ENCODE data around the gene SETX.

Gene SETX

GRCh38 chr9:132288361-132288760 lies 66.4 kb downstream of the SETX start:
- no peaks in the 10 kb centered on the region for H3K9me3 ChIP-seq (ENCODE audit: insufficient read depth, low read length)
- H2AFZ ChIP-seq (ENCODE audit: low read depth, low read length, severe bottlenecking): no peak overlapping the region
- no peak overlapping the region for H3K27ac ChIP-seq (ENCODE audit: low read depth, low read length)
- no peaks in the 10 kb centered on the region for H3K27me3 ChIP-seq (ENCODE audit: low read length)
- H3K4me2 ChIP-seq (ENCODE audit: low read depth, low read length, poor library complexity, severe bottlenecking): no peak overlapping the region
- H3K79me2 ChIP-seq (ENCODE audit: insufficient read depth, low read length): no peaks in the 10 kb centered on the region
- no peak overlapping the region for H3K4me3 ChIP-seq (ENCODE audit: insufficient read depth, low read length, poor library complexity, severe bottlenecking)
- H3F3A ChIP-seq (ENCODE audit: insufficient read depth): no peaks in the 10 kb centered on the region
- H3K9ac ChIP-seq (ENCODE audit: low read length): no peak overlapping the region
- peaks cover 3% of the 10 kb centered on the region; the same call in 1 of the 2 replicates for H4K20me1 ChIP-seq (ENCODE audit: low read depth, low read length)
- H3K9me2 ChIP-seq (replicated peaks; ENCODE audit: insufficient read depth, low read length): no peaks in the 10 kb centered on the region
- no peak for TF ChIP-seq EZH2phosphoT487 (conservative IDR thresholded peaks at IDR 0.05; ENCODE audit: low read length)
- TF ChIP-seq, protein P1, sequence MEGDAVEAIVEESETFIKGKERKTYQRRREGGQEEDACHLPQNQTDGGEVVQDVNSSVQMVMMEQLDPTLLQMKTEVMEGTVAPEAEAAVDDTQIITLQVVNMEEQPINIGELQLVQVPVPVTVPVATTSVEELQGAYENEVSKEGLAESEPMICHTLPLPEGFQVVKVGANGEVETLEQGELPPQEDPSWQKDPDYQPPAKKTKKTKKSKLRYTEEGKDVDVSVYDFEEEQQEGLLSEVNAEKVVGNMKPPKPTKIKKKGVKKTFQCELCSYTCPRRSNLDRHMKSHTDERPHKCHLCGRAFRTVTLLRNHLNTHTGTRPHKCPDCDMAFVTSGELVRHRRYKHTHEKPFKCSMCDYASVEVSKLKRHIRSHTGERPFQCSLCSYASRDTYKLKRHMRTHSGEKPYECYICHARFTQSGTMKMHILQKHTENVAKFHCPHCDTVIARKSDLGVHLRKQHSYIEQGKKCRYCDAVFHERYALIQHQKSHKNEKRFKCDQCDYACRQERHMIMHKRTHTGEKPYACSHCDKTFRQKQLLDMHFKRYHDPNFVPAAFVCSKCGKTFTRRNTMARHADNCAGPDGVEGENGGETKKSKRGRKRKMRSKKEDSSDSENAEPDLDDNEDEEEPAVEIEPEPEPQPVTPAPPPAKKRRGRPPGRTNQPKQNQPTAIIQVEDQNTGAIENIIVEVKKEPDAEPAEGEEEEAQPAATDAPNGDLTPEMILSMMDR (IDR thresholded peaks at IDR 0.05; ENCODE audit: insufficient read depth, low read length, poor library complexity, severe bottlenecking): no peak
- H3K36me3 ChIP-seq (ENCODE audit: low read length): peaks cover 39% of the 10 kb centered on the region

DNA sequence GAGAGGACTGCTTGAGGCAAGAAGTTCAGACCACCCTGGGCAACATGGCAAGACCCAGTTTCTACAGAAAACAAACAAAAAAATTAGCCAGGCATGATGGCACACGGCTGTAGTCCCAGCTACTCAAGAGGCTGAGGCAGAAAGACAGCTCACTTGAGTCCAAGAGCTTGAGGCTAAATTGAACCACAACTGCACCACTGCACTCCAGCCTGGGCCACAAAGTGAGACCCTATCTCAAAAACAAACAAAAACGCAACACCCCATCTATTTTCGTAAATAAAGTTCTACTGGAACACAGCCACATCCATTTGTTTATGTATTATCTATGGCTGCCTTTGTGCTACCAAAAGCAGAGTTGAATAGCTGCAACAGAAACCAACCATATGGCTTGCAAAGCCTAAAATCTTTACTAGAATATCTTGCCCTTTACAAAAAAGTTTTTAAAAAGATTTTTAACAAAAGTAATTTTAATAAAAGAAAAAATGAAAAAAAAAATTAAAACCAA lies 67.5 kb downstream of the SETX start:
- Histone ChIP-seq H2AFZ (ENCODE audit: low read depth, low read length, severe bottlenecking) (no peak overlapping the region), H3K9ac (ENCODE audit: low read length) (no peak overlapping the region), H3K9me2 (replicated peaks; ENCODE audit: insufficient read depth, low read length) (no peaks in the 10 kb centered on the region), H3K4me3 (ENCODE audit: insufficient read depth, low read length, poor library complexity, severe bottlenecking) (no peak overlapping the region), H3K36me3 (ENCODE audit: low read length) (peaks cover 45% of the 10 kb centered on the region), H4K20me1 (ENCODE audit: low read depth, low read length) (peaks cover 3% of the 10 kb centered on the region; the same call in 1 of the 2 replicates), H3K9me3 (ENCODE audit: insufficient read depth, low read length) (no peaks in the 10 kb centered on the region), H3K79me2 (ENCODE audit: insufficient read depth, low read length) (no peaks in the 10 kb centered on the region), H3K4me2 (ENCODE audit: low read depth, low read length, poor library complexity, severe bottlenecking) (no peak overlapping the region), H3K27ac (ENCODE audit: low read depth, low read length) (no peak overlapping the region), H3K27me3 (ENCODE audit: low read length) (no peaks in the 10 kb centered on the region), H3F3A (ENCODE audit: insufficient read depth) (no peaks in the 10 kb centered on the region)
- no peak for TF ChIP-seq EZH2phosphoT487 (conservative IDR thresholded peaks at IDR 0.05; ENCODE audit: low read length)
- TF ChIP-seq, protein P1 (IDR thresholded peaks at IDR 0.05; ENCODE audit: insufficient read depth, low read length, poor library complexity, severe bottlenecking): no peak

- Histone ChIP-seq H3K27ac (ENCODE audit: low read depth, low read length) (no peak overlapping the region), H3K4me3 (ENCODE audit: insufficient read depth, low read length, poor library complexity, severe bottlenecking) (no peak overlapping the region), H3K9me2 (replicated peaks; ENCODE audit: insufficient read depth, low read length) (no peaks in the 10 kb centered on the region), H3K27me3 (ENCODE audit: low read length) (no peaks in the 10 kb centered on the region), H2AFZ (ENCODE audit: low read depth, low read length, severe bottlenecking) (no peak overlapping the region), H3K9me3 (ENCODE audit: insufficient read depth, low read length) (no peaks in the 10 kb centered on the region), H3K4me2 (ENCODE audit: low read depth, low read length, poor library complexity, severe bottlenecking) (no peak overlapping the region), H3K9ac (ENCODE audit: low read length) (no peak overlapping the region), H3F3A (ENCODE audit: insufficient read depth) (no peaks in the 10 kb centered on the region), H3K79me2 (ENCODE audit: insufficient read depth, low read length) (no peaks in the 10 kb centered on the region), H4K20me1 (ENCODE audit: low read depth, low read length) (no peaks in the 10 kb centered on the region), H3K36me3 (ENCODE audit: low read length) (peaks cover 64% of the 10 kb centered on the region)
- TF ChIP-seq, protein P1 (IDR thresholded peaks at IDR 0.05; ENCODE audit: insufficient read depth, low read length, poor library complexity, severe bottlenecking): no peak
- TF ChIP-seq EZH2phosphoT487 (conservative IDR thresholded peaks at IDR 0.05; ENCODE audit: low read length): no peak
Observed at GRCh38 chr9:132283863-132284262, 70.9 kb downstream of the SETX start.

Measured in SU-DHL-6 (cell line).